GM21360 (cell line): ENCODE measurements around the gene ATP5IF1.

Source experiments
- ATAC-seq: cut with Tn5 transposase; IDR thresholded peaks from one replicate; pipeline ENCODE4 v1.9.1; 2021; ENCODE audit warnings: mild to moderate bottlenecking, moderate library complexity; ENCODE audit not compliant: unreplicated experiment

ATP5IF1 gene

GRCh38 chr1:28235755-28236655 lies at the start of gene ATP5IF1:
TSS of gene ATP5IF1 (plus strand) at chr1:28236124. CDS start at chr1:28236184, 60 bp downstream.
- peak; percentile 75 for ATAC-seq

- ATAC-seq, result no peak
Measured at GRCh38 chr1:28190337-28190979, 45.5 kb upstream of the ATP5IF1 start.

GRCh38 chr1:28190996-28191645 lies 44.8 kb upstream of the ATP5IF1 start:
- ATAC-seq, result no peak

GRCh38 chr1:28193701-28194161 lies 42.2 kb upstream of the ATP5IF1 start:
- no peak for ATAC-seq

- no peak for ATAC-seq
Measured at GRCh38 chr1:28194326-28195035, 41.4 kb upstream of the ATP5IF1 start.

GRCh38 chr1:28195780-28196179 lies 40.1 kb upstream of the ATP5IF1 start:
- ATAC-seq, result no peak

- ATAC-seq, result no peak
Measured at GRCh38 chr1:28196330-28196729, 39.6 kb upstream of the ATP5IF1 start.

GRCh38 chr1:28197682-28198415 lies 38.1 kb upstream of the ATP5IF1 start:
- no peak for ATAC-seq

GRCh38 chr1:28199328-28200233 lies 36.3 kb upstream of the ATP5IF1 start:
- ATAC-seq, result peak; percentile 75

- ATAC-seq, result no peak
Measured at GRCh38 chr1:28200234-28200873, 35.6 kb upstream of the ATP5IF1 start.

GRCh38 chr1:28205243-28205642 lies 30.7 kb upstream of the ATP5IF1 start:
- ATAC-seq, result no peak

- no peak for ATAC-seq
Measured at GRCh38 chr1:28208818-28209441, 27.0 kb upstream of the ATP5IF1 start.

- ATAC-seq, result no peak
Measured at GRCh38 chr1:28209700-28210099, 26.2 kb upstream of the ATP5IF1 start.

- no peak for ATAC-seq
Measured at GRCh38 chr1:28213315-28213714, 22.6 kb upstream of the ATP5IF1 start.

GRCh38 chr1:28229089-28229488 lies 6.8 kb upstream of the ATP5IF1 start:
- ATAC-seq, result no peak

- ATAC-seq, result no peak
Measured at GRCh38 chr1:28229996-28230395, 5.9 kb upstream of the ATP5IF1 start.

- peak; percentile 43 for ATAC-seq
Measured at GRCh38 chr1:28232558-28233263, 3.2 kb upstream of the ATP5IF1 start, which contains the start of gene DNAJC8. TSS of gene DNAJC8 (minus strand) at chr1:28233029. CDS start at chr1:28232998, 31 bp downstream.

GRCh38 chr1:28233264-28233606 lies 2.7 kb upstream of the ATP5IF1 start:
- ATAC-seq, result no peak
